Activated T-helper 17 cell treated with anti-CD3 and anti-CD28 coated beads, Interleukin-2, amount 50 U/mL, for 72 hours (primary cell): Measurements from ENCODE around the gene UMAD1. TPM values are rescaled to one million over a fixed set of nuclear protein-coding genes. Genes with fewer than 3 reads are reported as not detected.

ENCODE experiments used
- ATAC-seq: fragments of 150-1000 bp; cut with Tn5 transposase; replicated peaks from 2 replicates; pipeline ENCODE4 v1.10.0; 2021; ENCODE audit warnings: mild to moderate bottlenecking, moderate library complexity
- H3K27ac Mint-ChIP-seq: one replicate; pipeline ENCODE4 v1.8.0; 2022; ENCODE audit warnings: mixed read lengths
- H3K27me3 Mint-ChIP-seq: one replicate; pipeline ENCODE4 v1.8.0; 2022; ENCODE audit warnings: mixed read lengths
- H3K36me3 Mint-ChIP-seq: one replicate; pipeline ENCODE4 v1.8.0; 2022; ENCODE audit warnings: low read depth, mild to moderate bottlenecking, mixed read lengths
- H3K4me1 Mint-ChIP-seq: one replicate; pipeline ENCODE4 v1.8.0; 2022; ENCODE audit warnings: mixed read lengths
- H3K4me3 Mint-ChIP-seq: one replicate; pipeline ENCODE4 v1.8.0; 2022; ENCODE audit warnings: mild to moderate bottlenecking, mixed read lengths
- H3K9me3 Mint-ChIP-seq: one replicate; pipeline ENCODE4 v1.8.0; 2022; ENCODE audit warnings: mixed read lengths
- total RNA-seq, 2 donors: library from RNA; stranded (reverse); gene quantifications; one replicate each; pipeline ENCODE4 v1.2.3, GENCODE V29; 2022

The UMAD1 gene
- total RNA-seq, 2 donors from 2014 or later = 9.4 to 11.7 TPM

DNA sequence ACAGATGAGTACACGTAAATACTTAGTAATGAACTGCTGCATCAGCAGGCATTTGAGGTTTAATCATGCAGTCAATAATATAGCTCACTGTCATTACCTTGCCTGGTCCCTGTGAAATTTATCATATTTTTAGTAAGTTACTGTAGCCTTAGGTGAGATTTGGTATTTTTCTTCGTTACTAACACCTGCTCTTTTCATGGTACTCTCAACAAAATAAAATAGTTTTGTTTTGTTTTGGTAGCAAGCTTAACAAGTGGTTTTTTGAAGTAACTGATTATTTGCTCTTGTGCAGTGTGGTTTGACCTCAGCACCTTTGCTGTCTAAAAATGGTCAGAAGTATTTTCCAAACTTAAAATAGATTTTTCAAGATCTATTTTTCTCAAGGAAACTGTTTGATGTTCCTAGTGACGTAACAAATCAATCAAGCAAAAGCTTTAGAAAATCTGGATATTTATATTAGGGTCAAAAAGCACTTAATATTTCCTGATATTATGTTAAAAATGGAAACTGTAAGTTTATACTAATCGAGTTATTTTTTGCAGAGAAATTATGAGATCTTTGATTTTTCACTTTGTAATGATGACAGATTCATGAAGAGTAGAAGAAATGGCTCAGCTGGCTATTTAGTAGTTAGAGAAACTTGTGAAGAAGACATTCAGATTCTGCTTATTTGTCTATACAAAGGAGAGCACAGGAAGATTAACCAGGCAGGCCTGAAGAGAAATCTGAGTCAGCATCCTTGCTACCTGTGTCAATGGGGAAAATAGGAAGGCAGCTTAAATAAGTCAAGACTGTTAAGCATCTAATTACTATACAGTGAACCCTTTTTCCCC is 98.9 kb downstream of the UMAD1 start:
- no peaks in the 10 kb centered on the region for H3K27me3 Mint-ChIP-seq

DNA sequence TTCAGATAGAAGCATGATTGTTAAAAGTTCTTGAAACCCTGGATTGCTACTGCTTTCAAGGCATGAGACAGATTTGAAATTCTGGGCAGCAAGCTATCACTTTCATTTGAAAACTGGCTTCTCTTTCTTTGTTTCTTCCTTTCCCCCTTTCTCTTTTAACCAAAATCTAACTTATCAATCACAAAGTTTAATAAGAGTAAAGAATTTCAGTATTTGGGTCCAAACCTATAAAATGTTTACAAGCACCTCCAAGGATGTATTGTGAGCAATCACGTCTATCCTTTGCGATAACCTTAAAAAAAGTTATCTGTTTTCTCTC is 99.4 kb downstream of the UMAD1 start:
- no peak overlapping the region for H3K27ac Mint-ChIP-seq
- no peaks in the 10 kb centered on the region for H3K27me3 Mint-ChIP-seq
- H3K9me3 Mint-ChIP-seq = no peaks in the 10 kb centered on the region
- ATAC-seq = no peak
- no peaks in the 10 kb centered on the region for H3K36me3 Mint-ChIP-seq
- H3K4me3 Mint-ChIP-seq = no peak overlapping the region
- peaks cover 4% of the 10 kb centered on the region for H3K4me1 Mint-ChIP-seq

More for the DNA sequence above, 98.9 kb downstream of the UMAD1 start:
- H3K27ac Mint-ChIP-seq = no peak overlapping the region
- peaks cover 4% of the 10 kb centered on the region for H3K4me1 Mint-ChIP-seq
- ATAC-seq = no peak
- no peaks in the 10 kb centered on the region for H3K36me3 Mint-ChIP-seq
- no peaks in the 10 kb centered on the region for H3K9me3 Mint-ChIP-seq
- H3K4me3 Mint-ChIP-seq = no peak overlapping the region

DNA sequence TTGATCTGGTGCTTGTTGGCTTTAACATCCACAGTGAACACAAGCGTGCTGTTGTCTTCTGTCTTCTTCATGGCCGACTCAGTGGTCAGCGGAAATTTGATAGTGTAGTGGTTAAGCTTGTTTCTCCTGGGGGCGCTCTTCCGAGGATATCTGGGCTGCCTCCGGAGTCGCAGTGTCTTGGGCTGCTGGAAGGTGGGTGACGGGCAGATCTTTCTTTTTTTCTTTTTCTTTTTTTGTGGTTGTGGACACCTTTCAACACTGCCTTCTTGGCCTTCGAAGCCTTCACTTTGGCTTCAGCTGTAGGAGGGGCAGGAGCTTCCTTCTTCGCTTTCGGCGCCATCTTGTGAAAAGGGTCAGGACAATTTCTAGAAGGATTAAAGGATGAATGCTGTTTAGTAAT is 101.7 kb downstream of the UMAD1 start:
- no peak for ATAC-seq
- Mint-ChIP-seq H3K9me3 (no peaks in the 10 kb centered on the region), H3K4me1 (peaks cover 4% of the 10 kb centered on the region), H3K4me3 (no peak overlapping the region), H3K27me3 (no peaks in the 10 kb centered on the region), H3K36me3 (no peaks in the 10 kb centered on the region), H3K27ac (no peak overlapping the region)

DNA sequence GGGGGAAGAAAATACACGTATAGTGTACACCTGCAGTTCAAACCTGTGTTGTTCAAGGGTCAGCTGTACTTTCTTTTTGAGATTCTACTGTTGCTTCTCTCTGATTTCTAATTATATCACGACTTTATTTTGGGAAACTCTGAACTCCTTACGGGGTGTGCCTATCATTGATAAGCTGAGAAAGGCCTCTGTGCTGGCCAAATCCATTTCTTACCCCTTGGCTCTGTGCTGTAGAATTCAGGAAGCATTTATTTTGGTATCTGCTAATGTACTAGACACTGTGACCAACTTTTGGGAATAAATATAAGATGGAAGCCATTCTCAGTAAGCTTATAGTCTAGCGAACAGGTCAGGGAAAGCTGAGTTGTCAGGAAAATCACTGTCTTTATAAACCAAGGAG is 104.7 kb downstream of the UMAD1 start:
- H3K4me1 Mint-ChIP-seq = no peaks in the 10 kb centered on the region
- no peak overlapping the region for H3K27ac Mint-ChIP-seq
- no peaks in the 10 kb centered on the region for H3K36me3 Mint-ChIP-seq
- ATAC-seq = no peak
- H3K4me3 Mint-ChIP-seq = no peak overlapping the region
- H3K9me3 Mint-ChIP-seq = no peaks in the 10 kb centered on the region
- H3K27me3 Mint-ChIP-seq = no peaks in the 10 kb centered on the region

DNA sequence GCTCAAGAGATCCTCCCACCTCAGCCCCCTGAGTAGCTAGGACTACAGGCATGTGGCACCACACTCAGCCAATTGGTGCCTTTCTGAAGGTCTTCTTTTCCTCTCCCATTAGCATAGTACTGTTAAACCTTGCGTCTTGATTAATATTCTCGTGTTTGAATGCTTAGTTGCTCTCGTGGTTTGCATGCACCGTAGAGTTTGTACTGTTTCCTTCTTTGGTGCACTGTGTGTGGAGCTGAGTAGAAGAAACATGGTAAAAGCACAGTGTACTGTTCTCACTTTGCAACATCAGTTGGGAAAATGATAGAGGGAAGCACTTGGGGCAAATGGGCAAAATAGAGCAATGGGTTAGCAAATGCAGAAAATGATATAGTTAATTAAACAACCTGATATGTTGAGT is 105.4 kb downstream of the UMAD1 start:
- ATAC-seq = no peak
- H3K27ac Mint-ChIP-seq = no peak overlapping the region
- H3K27me3 Mint-ChIP-seq = no peaks in the 10 kb centered on the region
- H3K36me3 Mint-ChIP-seq = no peaks in the 10 kb centered on the region
- no peaks in the 10 kb centered on the region for H3K4me1 Mint-ChIP-seq
- no peak overlapping the region for H3K4me3 Mint-ChIP-seq
- no peaks in the 10 kb centered on the region for H3K9me3 Mint-ChIP-seq

DNA sequence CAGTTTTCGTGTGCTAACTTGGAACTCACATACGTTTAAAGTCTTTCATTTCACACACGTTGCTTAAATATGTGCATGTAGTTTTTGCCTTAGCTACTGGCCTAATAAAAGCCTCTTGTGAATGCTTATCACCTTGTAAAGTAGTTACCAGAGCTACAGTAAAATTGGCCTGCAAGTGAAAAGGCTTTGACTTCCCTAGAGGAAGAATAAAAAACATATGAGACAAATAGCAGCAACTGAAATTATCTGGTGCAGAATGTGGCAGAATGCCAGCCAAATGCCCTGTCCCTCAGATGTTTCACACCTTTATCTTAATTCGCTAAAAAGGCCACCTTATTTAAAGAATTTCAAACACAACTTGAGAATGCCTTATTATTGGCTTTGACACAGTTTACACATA is 105.9 kb downstream of the UMAD1 start:
- Mint-ChIP-seq H3K4me1 (no peaks in the 10 kb centered on the region), H3K27ac (no peak overlapping the region), H3K27me3 (no peaks in the 10 kb centered on the region), H3K4me3 (no peak overlapping the region), H3K9me3 (no peaks in the 10 kb centered on the region), H3K36me3 (no peaks in the 10 kb centered on the region)
- ATAC-seq = no peak

DNA sequence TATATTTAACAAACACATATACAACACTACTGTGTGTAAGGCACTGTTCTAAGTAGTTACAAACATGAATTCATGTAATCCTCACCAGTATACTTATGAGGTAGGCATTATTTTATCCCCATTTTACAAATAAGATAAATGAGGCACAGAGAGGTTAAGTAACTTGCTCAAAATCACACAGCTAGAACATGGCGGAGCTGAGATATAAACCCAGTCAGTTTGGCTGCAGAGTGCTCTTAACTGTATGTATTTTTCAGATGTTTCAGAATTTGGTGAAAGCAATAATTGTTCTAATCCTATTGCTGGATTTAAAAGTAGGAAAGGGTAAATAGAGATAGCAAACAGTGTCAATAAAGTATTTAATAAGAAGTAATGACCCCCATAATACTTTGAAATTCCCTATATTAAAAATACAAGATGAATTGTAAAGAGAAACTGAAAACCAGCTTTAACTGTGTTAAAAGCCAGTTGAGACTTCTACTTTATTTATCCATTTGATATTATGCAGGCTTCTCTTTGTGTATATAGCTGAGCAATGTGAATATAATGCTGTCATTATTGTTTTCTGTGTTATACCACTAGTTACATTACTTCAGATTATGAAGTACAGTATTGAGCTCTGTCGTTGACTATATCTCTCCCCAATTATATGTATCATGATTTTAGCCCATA is 110.2 kb downstream of the UMAD1 start:
- Mint-ChIP-seq H3K4me1 (no peaks in the 10 kb centered on the region), H3K9me3 (no peaks in the 10 kb centered on the region), H3K36me3 (no peaks in the 10 kb centered on the region), H3K4me3 (no peak overlapping the region), H3K27me3 (no peaks in the 10 kb centered on the region), H3K27ac (no peak overlapping the region)
- ATAC-seq = no peak

DNA sequence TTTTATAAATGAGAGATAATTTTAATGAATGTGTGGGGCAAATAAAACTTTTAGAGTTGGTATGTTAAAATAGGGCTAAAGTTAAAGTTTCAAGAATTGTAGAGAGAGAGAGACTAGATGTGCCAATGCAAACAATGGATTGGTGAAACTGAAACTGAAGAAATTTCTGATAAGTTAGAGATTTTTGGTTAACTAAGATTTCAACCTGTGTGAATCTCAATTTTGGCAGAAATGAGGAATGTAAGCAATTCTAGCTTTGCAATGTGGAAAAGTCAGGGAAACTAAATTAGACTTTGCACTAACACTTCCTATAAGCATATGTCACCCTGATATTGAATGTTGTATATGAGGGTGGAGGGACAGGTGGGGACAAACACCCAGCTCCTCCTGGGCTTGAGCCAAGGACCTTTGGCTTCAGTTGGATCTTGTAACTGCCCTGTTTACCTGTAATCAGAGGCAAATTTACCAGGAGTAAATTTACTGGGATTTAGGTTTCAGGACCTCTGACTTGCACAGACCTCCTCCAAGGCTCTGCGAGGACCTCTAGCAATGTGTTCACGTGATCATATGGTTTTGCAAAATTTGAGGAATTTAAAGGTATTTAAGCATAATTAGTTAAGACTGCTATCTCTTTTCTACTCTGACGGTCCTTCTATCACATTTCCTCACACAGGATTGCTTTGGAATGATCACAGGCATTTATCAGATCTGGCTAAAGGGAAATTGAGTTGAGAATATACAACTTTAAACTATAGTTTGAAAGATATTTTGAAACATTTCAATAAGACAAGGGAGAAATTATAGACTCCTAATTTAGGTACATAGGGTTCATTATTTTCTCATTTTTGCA is 110.9 kb downstream of the UMAD1 start:
- Mint-ChIP-seq H3K9me3 (no peaks in the 10 kb centered on the region), H3K27ac (no peak overlapping the region), H3K4me3 (no peak overlapping the region), H3K27me3 (no peaks in the 10 kb centered on the region), H3K36me3 (no peaks in the 10 kb centered on the region), H3K4me1 (no peaks in the 10 kb centered on the region)
- no peak for ATAC-seq

DNA sequence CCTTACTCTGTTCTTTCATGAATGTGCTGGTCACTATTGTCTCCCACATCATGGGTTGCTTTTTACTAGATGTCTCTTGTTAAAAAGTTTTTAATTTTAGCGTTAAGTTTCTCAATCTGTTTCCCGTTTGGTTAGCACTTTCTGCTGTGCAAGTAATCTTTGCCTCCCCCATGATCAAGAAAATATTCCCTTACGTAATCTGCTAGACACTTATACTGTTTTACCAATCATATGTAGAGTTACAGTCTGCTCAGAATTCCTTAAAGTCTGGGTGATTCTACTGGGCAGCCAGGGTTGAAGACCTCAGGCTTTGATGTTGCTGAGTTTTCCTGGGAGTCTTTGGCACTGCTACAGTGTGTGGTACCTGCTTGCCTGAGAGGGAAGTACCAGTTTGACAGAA is 116.0 kb downstream of the UMAD1 start:
- Mint-ChIP-seq H3K27me3 (no peaks in the 10 kb centered on the region), H3K9me3 (no peaks in the 10 kb centered on the region), H3K4me1 (peaks cover 9% of the 10 kb centered on the region), H3K27ac (no peak overlapping the region), H3K4me3 (no peak overlapping the region), H3K36me3 (no peaks in the 10 kb centered on the region)
- no peak for ATAC-seq

DNA sequence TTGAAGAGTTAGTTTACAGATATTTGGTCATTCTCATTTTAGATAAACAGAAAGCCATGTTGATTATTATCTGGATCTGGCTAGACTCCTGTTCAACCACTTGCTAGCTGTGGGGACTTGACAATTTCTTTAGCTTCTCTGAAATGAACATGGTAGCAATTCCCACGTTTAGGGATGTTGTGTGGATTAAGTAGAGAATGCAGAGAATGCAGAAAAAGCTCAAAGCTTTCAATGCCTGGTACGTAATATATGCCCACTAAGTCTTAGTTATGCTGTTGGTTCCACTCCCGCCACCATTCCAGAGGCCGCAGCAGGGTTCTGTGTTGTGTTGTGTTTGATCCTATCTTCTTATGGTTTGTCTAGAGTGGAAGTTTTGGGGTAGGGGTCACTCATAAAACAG is 117.0 kb downstream of the UMAD1 start:
- Mint-ChIP-seq H3K4me1 (peaks cover 13% of the 10 kb centered on the region), H3K4me3 (no peak overlapping the region), H3K36me3 (no peaks in the 10 kb centered on the region), H3K27ac (no peak overlapping the region), H3K27me3 (no peaks in the 10 kb centered on the region), H3K9me3 (no peaks in the 10 kb centered on the region)
- ATAC-seq = no peak

DNA sequence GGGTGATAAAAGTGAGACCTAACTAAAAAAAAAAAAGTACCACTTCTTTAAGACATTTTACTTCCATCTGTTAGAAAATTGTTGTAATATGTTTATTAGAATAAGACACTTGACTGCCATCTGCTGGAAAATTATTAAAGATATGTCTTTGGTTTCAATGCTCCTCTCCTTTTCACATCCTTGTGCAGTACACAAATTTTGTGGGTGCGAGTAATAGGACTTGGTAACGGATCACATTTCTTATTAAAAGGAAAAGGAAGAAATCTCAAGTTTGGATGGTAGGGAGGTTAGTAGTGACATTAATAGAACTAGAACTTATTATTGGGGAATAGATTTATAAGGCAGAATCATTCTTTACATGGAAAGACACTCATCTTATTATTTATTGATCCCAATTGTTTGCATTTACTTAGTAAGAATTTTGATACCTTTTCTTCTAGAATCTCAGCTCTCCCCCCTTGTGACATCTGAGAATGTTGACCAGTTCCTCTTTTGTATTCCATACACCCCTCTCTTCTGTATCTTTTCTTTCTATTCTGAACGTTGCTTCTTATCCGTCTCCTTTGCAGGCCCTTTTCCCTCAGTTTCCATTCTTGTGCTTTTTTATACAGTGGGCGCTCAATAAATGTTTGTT is 120.9 kb downstream of the UMAD1 start:
- no peaks in the 10 kb centered on the region for H3K27me3 Mint-ChIP-seq
- ATAC-seq = no peak
- H3K36me3 Mint-ChIP-seq = no peaks in the 10 kb centered on the region
- H3K9me3 Mint-ChIP-seq = no peaks in the 10 kb centered on the region
- peak overlapping the region; percentile 34 for H3K27ac Mint-ChIP-seq
- peaks cover 29% of the 10 kb centered on the region for H3K4me1 Mint-ChIP-seq
- H3K4me3 Mint-ChIP-seq = peak overlapping the region; percentile 80

DNA sequence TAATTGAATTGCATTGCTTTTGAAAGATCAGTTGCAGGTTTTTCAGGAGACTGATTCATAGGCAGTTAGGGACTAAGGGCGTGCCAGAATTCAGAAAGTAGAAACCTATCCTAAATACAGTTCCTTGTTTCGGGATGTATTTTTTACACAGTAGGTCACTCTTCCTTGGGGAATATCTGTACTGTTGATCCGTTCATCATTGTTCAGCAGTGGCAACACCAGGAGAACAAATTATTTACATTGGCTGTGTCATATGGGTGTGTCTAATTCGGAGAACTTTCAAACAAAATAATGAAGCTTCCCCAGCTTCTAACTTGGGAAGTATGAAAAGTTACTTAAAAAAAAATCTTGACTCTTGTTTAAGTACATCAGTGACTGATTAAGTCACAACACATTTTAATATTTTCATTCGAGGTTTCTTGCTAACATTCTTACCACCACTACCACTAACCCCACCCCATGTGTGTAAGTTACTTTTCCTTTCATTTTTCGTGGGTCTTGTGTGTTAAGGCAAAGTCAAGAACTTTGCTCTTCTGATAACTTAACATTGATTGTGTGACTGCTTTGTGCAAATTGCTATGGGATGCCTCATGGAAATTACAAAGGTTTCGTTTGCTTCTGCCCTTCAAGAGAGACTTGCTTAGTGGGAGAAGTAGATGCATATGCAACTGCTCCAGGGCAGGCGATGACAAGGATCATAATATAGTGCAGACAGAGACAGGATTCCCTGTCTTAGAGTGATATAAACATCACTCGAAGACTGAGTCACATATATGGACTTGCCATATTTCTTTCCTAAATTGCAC is 121.6 kb downstream of the UMAD1 start:
- H3K27me3 Mint-ChIP-seq = no peaks in the 10 kb centered on the region
- H3K27ac Mint-ChIP-seq = peak overlapping the region; percentile 34
- peaks cover 29% of the 10 kb centered on the region for H3K4me1 Mint-ChIP-seq
- ATAC-seq = peak; percentile 82
- no peaks in the 10 kb centered on the region for H3K36me3 Mint-ChIP-seq
- peak overlapping the region; percentile 80 for H3K4me3 Mint-ChIP-seq
- H3K9me3 Mint-ChIP-seq = no peaks in the 10 kb centered on the region

DNA sequence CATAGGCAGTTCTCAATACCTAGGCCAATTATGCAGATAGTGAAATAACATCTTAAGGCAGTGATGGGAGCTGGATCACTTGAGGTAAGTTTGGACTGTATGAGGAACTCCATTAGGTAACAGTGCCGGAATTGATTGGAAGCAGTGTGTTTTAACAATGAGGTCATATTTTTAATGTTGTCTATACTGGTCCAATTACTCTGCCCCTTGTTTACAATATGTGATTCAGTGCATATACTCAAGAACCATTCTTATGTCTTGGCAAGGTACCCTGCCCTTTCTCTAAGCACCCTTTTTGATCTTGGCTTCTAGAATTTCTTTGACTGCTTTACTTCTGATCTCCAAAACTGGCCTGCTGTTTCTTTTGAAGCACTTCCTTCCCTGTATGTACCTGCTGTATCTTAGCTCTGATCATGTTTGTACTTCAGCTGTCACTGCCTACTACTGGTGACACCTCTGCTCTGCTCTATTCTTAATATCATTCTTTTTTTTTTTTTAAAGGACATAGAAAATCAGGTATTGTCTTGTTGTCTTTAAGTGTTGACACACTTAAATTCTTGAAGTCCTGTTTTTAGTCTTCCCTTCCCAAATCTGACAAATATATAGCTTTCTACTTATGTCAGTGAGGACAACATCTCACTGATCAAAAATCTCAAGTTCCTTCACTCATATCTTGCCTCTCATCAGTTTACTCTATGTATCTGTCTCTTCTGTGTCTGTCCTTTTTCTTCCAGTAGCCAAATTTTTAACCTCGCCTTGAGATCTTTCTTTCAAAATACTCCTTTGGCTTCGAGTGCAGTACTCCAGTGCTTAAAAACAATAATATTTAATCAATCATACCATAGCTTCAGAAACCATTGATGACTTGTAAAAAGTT is 124.2 kb downstream of the UMAD1 start:
- ATAC-seq = peak; percentile 21
- Mint-ChIP-seq H3K4me3 (no peak overlapping the region), H3K4me1 (peaks cover 24% of the 10 kb centered on the region), H3K9me3 (no peaks in the 10 kb centered on the region), H3K36me3 (no peaks in the 10 kb centered on the region), H3K27me3 (no peaks in the 10 kb centered on the region), H3K27ac (peak overlapping the region; percentile 63)
